Coronary artery (tissue), 2 donors: Measurements from ENCODE around the gene NPB.
"Not testable (repeated sequence)": the region's sequence is repeated elsewhere in the genome, so short reads cannot be mapped to it uniquely, and the experiment has no call there.

ENCODE experiments used
- DNase-seq: peaks from one replicate; pipeline ENCODE4 v3.0.0-alpha.2; 2017; ENCODE audit warnings: low spot score
- H3K27ac ChIP-seq, 2 donors: fragments of 200-600 bp; sonication (generic); one replicate each; pipeline ENCODE4 v1.5.1; 2016 to 2019
- H3K4me3 ChIP-seq: fragments of 200-600 bp; sonication (generic); 2 replicates; pipeline ENCODE4 v1.5.1; 2016; ENCODE audit warnings: mild to moderate bottlenecking, moderate library complexity
- TF ChIP-seq, protein P1 (sequence below): fragments of 200-600 bp; sonication (generic); IDR thresholded peaks from one replicate; pipeline ENCODE4 v1.5.1; 2019; ENCODE audit warnings: antibody characterized with exemption

Gene NPB

GRCh38 chr17:81916234-81917001 lies 14.4 kb downstream of the NPB start:
- DNase-seq: no peak
- TF ChIP-seq, protein P1, sequence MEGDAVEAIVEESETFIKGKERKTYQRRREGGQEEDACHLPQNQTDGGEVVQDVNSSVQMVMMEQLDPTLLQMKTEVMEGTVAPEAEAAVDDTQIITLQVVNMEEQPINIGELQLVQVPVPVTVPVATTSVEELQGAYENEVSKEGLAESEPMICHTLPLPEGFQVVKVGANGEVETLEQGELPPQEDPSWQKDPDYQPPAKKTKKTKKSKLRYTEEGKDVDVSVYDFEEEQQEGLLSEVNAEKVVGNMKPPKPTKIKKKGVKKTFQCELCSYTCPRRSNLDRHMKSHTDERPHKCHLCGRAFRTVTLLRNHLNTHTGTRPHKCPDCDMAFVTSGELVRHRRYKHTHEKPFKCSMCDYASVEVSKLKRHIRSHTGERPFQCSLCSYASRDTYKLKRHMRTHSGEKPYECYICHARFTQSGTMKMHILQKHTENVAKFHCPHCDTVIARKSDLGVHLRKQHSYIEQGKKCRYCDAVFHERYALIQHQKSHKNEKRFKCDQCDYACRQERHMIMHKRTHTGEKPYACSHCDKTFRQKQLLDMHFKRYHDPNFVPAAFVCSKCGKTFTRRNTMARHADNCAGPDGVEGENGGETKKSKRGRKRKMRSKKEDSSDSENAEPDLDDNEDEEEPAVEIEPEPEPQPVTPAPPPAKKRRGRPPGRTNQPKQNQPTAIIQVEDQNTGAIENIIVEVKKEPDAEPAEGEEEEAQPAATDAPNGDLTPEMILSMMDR: no peak
- peak overlapping the region; percentile 96 for H3K4me3 ChIP-seq
- H3K27ac ChIP-seq: no peak overlapping the region

DNA sequence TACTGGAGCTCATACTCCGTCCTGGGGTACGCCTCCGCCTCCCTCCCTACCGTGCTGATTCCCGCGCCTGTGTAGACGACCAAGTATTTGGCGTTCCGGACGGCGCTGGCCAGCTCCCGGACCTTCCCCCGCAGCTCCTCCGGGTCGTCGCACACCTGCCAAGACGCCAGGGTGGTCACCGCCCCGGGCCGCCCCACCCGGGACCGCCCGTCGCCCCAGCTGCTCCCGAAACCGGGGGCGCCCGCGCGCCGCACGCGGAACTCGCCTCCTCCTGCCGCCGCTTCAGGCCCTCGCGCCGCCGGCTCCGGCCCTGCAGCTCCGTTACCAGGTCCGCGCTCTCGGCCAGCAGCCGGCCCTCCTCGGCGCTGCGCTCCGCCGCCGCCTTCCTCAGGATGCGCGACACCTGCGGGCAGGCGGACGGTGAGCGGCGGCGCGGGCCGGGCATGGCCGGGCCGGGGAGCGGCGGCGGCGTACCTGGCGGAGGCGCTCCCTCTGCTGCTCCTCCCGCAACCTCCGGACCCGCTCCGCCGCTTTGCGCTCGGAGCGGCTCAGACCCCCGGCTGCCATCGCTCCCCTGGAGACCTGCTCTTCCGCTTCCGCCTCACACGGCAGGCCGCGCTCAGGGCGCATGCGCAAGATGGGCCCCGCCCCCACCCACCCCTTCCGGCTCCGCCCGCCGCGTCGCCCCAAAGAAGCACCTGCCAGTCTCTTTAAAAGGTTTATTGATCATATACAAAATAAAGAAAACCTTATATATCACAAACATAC lies 15.7 kb downstream of the NPB start, which contains the start of gene SIRT7:
Gene SIRT7, minus strand, starts transcription at position 612 of the 768 bp plus-strand sequence. Its CDS starts 45 bp downstream, at position 567.
- DNase-seq: peak; percentile 86
- H3K4me3 ChIP-seq: peak within 1 kb of the TSS; percentile 96
- H3K27ac ChIP-seq: peak within 1 kb of the TSS; percentile 60 to 84
- TF ChIP-seq, protein P1: no peak

- H3K27ac ChIP-seq: peak overlapping the region; percentile 60 to 84
- DNase-seq: not testable (repeated sequence)
- peak overlapping the region; percentile 96 for H3K4me3 ChIP-seq
These were observed 16.3 kb downstream of the NPB start for GRCh38 chr17:81918333-81918669.

GRCh38 chr17:81918832-81919545 lies 17.0 kb downstream of the NPB start:
- H3K4me3 ChIP-seq: no peak overlapping the region
- no peak for DNase-seq
- TF ChIP-seq, protein P1: no peak
- H3K27ac ChIP-seq: no peak overlapping the region

DNA sequence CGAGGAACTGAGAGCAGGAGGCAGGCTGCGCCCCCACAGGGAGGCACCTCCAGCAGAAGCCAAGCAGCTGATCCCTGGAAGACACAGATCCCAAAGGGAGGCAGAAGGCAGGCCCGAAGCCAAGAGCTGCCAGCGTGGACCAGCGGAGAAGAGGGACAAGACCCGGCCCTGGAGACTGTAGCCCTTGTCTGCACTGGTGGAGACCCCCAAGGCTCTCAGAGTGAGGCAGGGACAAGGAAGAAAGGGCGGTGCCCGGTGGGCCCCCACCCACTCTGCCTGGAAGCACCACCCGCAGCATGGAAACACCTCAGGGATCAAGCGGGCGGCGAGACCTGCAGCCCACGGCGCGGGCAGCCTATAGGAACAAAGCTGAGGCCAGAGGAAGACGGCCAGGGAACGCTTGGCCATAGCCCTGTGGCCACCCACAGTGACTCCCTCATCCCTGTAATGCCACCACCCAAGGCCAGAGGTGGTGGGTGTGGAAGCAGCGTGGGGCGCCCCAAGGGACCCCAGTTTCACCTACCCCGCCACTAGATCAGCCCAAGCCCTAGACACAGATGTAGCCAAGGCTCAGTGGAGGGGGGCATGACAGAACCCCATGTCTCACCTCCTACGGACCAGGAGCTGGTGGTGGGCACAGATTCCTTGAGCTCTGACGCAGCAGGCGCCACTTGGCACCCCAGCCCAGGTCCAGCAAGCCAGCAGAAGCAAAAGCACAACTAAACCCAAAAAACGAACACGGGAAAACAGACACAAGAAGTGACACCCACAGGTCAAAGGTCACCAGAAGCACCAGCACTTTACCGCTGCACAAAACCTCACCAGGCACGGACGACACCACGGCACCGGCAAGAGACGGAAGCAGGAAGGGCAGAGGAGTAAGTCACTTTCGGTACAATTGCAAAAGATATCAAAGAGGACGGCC lies 18.8 kb downstream of the NPB start:
- TF ChIP-seq, protein P1: no peak
- Histone ChIP-seq H3K4me3 (no peak overlapping the region), H3K27ac (no peak overlapping the region)
- DNase-seq: no peak

- no peak overlapping the region for H3K4me3 ChIP-seq
- DNase-seq: no peak
- H3K27ac ChIP-seq: no peak overlapping the region
- TF ChIP-seq, protein P1: no peak
These were observed 19.5 kb downstream of the NPB start for GRCh38 chr17:81921537-81921862.
